Mucosa of gallbladder (tissue), 1 donor: ENCODE data around the gene SDF2. TPM values are rescaled to one million over a fixed set of nuclear protein-coding genes. Genes with fewer than 3 reads are reported as not detected.

Source experiments
- DNase-seq: peaks from one replicate; pipeline ENCODE4 v3.0.0-alpha.2; 2020; ENCODE audit warnings: low spot score
- total RNA-seq: library from RNA; stranded (reverse); gene quantifications from one replicate; pipeline ENCODE4 v1.2.1, GENCODE V29; 2021
- donor health status: DM: no; HTN: no; CAD: no.

SDF2 gene, protein sequence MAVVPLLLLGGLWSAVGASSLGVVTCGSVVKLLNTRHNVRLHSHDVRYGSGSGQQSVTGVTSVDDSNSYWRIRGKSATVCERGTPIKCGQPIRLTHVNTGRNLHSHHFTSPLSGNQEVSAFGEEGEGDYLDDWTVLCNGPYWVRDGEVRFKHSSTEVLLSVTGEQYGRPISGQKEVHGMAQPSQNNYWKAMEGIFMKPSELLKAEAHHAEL
- 73.4 TPM for total RNA-seq

GRCh38 chr17:28661635-28662526 lies at the start of gene SDF2, which contains the start of gene SUPT6H:
SDF2 (minus strand) TSS chr17:28661906; CDS start chr17:28661876, 30 bp downstream.
SUPT6H (plus strand) TSS chr17:28662205; CDS start chr17:28673402, 11,197 bp downstream.
- peak; percentile 90 for DNase-seq

GRCh38 chr17:28710861-28711722 lies 49.4 kb upstream of the SDF2 start:
- DNase-seq, result peak; percentile 92

DNA sequence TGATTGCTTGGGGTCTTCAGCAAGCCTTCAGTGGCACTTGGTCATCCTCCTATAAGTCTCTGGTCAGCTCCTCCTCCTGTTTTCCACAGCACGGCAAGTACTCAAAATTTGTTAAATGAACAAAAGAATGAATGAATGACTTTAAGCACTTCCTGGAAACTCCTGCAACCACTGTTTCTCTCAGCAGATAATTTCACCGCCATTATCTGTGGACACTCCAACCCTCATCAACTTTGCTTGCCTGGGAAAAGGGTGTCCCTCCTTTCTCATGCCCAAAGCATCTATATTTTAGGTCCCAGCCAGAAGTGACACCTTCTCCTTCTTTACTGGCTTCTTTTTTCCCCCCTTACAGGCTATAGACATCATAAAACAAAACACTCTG lies 45.6 kb upstream of the SDF2 start:
- no peak for DNase-seq

GRCh38 chr17:28706471-28707338 lies 45.0 kb upstream of the SDF2 start:
- DNase-seq, result no peak

DNA sequence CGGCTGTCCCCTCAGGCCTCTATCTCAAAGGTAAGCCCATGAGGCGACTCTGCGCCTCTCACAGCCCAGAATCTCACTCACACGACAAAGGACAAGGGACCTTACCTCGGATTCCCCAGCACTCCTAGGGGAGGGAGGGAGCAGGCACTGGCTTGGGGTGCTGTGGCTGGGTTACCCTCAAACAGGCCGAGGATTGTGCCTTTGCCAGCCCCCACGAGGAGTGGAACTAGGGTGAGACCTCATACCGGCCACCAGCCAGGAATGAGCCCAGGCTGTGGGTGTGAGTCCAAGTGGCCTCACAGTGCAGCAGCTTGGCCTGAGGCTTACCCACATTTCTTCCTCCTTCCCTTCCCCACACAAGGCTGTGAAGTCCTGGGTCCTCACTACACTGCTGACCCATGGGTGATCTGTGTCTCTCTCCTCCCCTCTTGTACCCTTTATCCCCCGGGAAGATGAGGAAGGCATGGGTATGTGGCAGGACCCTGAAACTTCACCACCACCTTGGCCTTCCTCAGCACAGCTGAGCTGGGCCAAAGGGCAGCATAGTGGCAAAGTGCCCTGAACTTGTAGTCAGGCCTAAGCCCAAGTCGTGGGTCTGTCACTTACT lies 44.1 kb upstream of the SDF2 start:
- DNase-seq, result no peak

GRCh38 chr17:28705074-28705659 lies 43.5 kb upstream of the SDF2 start:
- no peak for DNase-seq

DNA sequence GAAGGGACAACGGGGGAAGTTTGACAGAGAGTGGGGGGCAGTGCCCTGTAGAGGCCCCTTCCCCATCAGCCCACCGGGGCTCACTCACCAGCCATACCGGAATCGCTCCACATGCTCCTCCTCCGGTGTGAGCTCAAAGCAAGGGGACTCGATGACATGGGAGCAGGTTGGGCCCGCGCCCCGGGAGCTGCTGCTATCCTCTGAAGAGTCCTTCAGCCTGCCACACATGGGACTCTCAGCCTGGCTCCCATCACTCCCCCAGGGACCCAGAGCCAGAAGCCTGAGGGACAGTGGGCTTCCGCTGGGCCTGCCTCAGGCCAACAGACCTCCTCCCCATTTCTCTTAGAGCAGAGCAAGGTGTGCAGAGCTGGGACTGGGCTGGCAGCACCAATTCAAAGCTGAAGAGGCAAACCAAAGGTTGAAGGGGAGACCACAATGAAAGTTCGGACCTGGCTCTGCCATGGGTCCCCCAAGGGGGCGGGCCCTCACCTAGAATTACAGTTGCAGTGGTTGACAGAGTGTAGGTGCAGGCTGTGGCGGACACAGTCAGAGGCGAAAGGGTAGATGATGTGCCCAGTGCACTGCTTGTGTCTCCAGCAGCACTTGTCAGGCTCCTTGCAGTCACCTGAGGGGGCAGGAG lies 42.6 kb upstream of the SDF2 start:
- no peak for DNase-seq

DNA sequence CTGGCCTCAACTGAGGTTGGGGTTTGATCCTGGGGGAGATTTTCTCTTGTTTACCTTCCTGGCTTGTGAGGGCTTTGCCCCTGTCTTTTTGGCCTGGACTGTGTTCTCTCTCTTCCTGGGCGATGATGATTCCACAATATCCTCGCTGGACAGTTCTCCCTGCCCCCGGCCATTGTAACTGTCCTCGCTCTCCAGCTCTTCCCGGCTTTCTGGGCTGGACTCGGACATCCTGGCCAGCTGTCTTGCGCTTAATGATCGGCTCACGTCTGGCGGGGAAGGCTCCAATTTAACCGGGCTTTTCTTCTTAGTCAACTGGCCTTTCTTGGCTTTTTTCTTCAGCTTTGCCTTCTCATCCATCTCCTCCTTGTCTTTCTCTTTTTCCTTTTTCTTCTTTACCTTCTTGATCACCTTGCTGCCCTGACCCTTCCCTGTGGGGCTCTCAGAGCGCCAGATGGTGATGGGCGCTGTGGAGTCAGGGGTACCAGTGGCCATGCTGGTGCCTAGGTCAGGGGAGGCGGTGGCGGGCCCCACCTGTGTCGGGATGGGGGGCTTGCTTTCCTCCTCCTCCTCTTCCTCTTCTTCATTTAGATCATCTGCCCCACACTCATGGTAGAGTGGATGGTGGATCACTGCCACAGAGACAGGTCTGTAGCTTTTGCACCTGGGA lies 42.0 kb upstream of the SDF2 start:
- no peak for DNase-seq

GRCh38 chr17:28702752-28703150 lies 41.0 kb upstream of the SDF2 start:
- no peak for DNase-seq

GRCh38 chr17:28702026-28702751 lies 40.5 kb upstream of the SDF2 start:
- DNase-seq, result no peak

DNA sequence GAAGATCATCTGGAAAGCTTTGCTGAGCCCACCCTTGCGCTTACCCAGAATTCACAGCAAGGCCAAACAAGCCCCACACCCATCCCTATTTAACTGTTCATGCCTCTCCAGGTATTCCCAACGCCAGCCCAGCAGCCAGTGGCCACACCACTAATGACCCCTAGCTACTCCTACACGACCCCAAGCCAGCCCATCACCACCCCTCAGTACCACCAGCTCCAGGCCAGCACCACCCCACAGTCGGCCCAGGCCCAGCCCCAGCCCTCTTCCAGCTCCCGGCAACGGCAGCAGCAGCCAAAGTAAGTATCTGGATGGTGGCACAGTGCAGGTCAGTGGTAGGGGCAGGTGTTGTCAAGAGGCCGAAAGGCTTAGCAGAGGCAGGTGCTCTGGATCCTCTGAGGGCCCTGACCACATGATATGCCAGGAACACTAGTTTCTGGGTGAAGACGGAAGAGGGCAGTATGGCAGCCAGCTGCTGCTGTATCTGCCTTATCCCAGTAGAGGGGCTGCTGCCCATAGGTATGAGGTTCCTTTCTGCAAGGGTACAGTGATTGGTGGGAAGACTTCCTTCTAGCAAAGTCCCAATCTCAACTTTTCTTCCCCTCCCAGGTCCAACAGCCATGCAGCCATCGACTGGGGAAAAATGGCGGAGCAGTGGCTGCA lies 39.3 kb upstream of the SDF2 start:
- DNase-seq, result no peak

GRCh38 chr17:28700278-28700677 lies 38.6 kb upstream of the SDF2 start:
- DNase-seq, result no peak

DNA sequence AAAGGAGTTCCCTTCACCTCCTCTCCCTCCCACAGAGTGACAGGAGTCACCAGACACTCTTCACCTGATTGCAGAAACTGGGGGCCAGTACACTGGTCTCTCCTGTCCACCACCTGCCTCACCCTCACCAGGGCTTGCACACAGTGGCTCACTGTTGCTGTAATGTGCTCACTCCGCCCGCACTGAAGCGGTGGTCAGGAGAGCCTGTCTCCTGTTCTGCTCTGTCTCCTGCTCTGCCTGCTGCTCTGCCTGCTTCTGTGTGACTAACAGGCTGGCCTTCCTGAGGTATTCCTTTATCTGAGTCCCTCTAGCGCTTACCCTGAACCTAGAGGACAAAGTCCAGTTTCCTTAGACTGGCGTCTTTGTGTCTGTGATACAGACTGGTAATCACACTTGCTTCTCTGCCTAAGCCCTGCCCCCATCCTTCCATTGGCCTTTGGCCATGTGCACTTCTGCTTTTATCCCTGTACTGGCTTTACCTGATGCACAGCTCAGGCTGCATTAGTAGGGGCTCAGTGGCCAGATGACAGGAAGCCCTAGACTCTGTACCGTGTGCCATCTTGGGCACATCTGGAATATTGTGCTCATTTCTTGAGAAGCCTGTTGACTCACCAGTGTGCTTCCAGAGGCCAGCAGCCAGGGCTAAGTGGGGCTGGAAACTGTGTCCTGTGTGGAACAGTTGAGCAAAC lies 36.7 kb upstream of the SDF2 start:
- DNase-seq, result peak; percentile 90

- DNase-seq, result no peak
Observed at GRCh38 chr17:28693869-28694268, 32.2 kb upstream of the SDF2 start.

GRCh38 chr17:28689011-28689410 lies 27.3 kb upstream of the SDF2 start:
- DNase-seq, result no peak

GRCh38 chr17:28688481-28688880 lies 26.8 kb upstream of the SDF2 start:
- no peak for DNase-seq

GRCh38 chr17:28686296-28686695 lies 24.6 kb upstream of the SDF2 start:
- DNase-seq, result no peak
